ENCODE measurements around the gene AK5.

- TF ChIP-seq ARNTL (CRISPR knock-in tag; IDR thresholded peaks at IDR 0.05; ENCODE audit: borderline replicate concordance, low read depth) (no peak), PATZ1 (CRISPR knock-in tag; IDR thresholded peaks at IDR 0.05; ENCODE audit: borderline replicate concordance) (no peak), BACH2 (CRISPR knock-in tag; IDR thresholded peaks at IDR 0.05; ENCODE audit: borderline replicate concordance) (no peak)
Observed at GRCh38 chr1:77542813-77543420, 261.1 kb downstream of the AK5 start.

All from SK-N-SH treated with all-trans-retinoic acid at 6 μM for 48 hours (cell line).